Cardiac septum (tissue), 1 donor: ENCODE data around the gene STBD1. TPM values are rescaled to one million over a fixed set of nuclear protein-coding genes. Genes with fewer than 3 reads are reported as not detected.
"Not testable (repeated sequence)": the region's sequence is repeated elsewhere in the genome, so short reads cannot be mapped to it uniquely, and the experiment has no call there.

Experiments used
- DNase-seq: peaks from one replicate; pipeline ENCODE4 v3.0.0-alpha.2; 2020; ENCODE audit warnings: low spot score
- intact Hi-C: fragments of 100-400 bp; cut with DNase I; formaldehyde crosslinking; loops from one replicate; pipeline ENCODE4 v1.14.0; 2022
- total RNA-seq: library from RNA; stranded (reverse); fragmentation: NEBNext Ultra II Directional; extraction: Animal tissue kit (Norgen Biotek cat#: 25700); gene quantifications from one replicate; pipeline ENCODE4 v1.2.1, GENCODE V29; 2021
- donor health status: DM: no; HTN: no; CAD: no.

Gene STBD1
- total RNA-seq, 1 donor from 2014 or later = 37.6 TPM

GRCh38 chr4:76311896-76312331 lies 5.4 kb downstream of the STBD1 start:
- intact Hi-C loops = no loop called here
- no peak for DNase-seq

GRCh38 chr4:76312457-76312856 lies 5.9 kb downstream of the STBD1 start:
- intact Hi-C loops = no loop called here

GRCh38 chr4:76313547-76313946 lies 7.0 kb downstream of the STBD1 start:
- intact Hi-C loops = no loop called here
- DNase-seq = no peak

More at GRCh38 chr4:76312457-76312856, 5.9 kb downstream of the STBD1 start:
- no peak for DNase-seq

- intact Hi-C loops = no loop called here
- no peak for DNase-seq
Observed at GRCh38 chr4:76315267-76315918, 8.9 kb downstream of the STBD1 start.

GRCh38 chr4:76316131-76316530 lies 9.6 kb downstream of the STBD1 start:
- intact Hi-C loops = no loop called here

GRCh38 chr4:76322236-76322635 lies 15.7 kb downstream of the STBD1 start:
- intact Hi-C loops = no loop called here

More at GRCh38 chr4:76316131-76316530, 9.6 kb downstream of the STBD1 start:
- no peak for DNase-seq

GRCh38 chr4:76325072-76325471 lies 18.5 kb downstream of the STBD1 start:
- no peak for DNase-seq
- intact Hi-C loops = no loop called here

More at GRCh38 chr4:76322236-76322635, 15.7 kb downstream of the STBD1 start:
- DNase-seq = no peak

GRCh38 chr4:76326515-76326914 lies 20.0 kb downstream of the STBD1 start:
- intact Hi-C loops = no loop called here

GRCh38 chr4:76334885-76335284 lies 28.4 kb downstream of the STBD1 start:
- intact Hi-C loops = no loop called here
- no peak for DNase-seq

More at GRCh38 chr4:76326515-76326914, 20.0 kb downstream of the STBD1 start:
- DNase-seq = no peak

- intact Hi-C loops = no loop called here
- no peak for DNase-seq
Observed at GRCh38 chr4:76339364-76339763, 32.8 kb downstream of the STBD1 start.

- DNase-seq = no peak
- intact Hi-C loops = loop anchor here (2.0 kb wide), 1 partner anchor 32 kb away; no protein-coding TSS in a partner anchor
Observed at GRCh38 chr4:76341063-76341462, 34.5 kb downstream of the STBD1 start.

- no peak for DNase-seq
- intact Hi-C loops = no loop called here
Observed at GRCh38 chr4:76342191-76342590, 35.7 kb downstream of the STBD1 start.

- intact Hi-C loops = no loop called here
- DNase-seq = no peak
Observed at GRCh38 chr4:76342803-76343202, 36.3 kb downstream of the STBD1 start.

- DNase-seq = no peak
- intact Hi-C loops = no loop called here
Observed at GRCh38 chr4:76354517-76355473, 48.3 kb downstream of the STBD1 start.

- intact Hi-C loops = no loop called here
- no peak for DNase-seq
Observed at GRCh38 chr4:76357981-76358380, 51.4 kb downstream of the STBD1 start.

GRCh38 chr4:76359881-76360466 lies 53.4 kb downstream of the STBD1 start:
- intact Hi-C loops, DNase-seq: not testable (repeated sequence)
